ENCODE data around the gene SNED1.

Gene SNED1

GRCh38 chr2:241142593-241142992, 144.2 kb downstream of the SNED1 start:
- H3K36me3 ChIP-seq, result peaks cover 44% of the 10 kb centered on the region
- DNase-seq, result no peak
- TF ChIP-seq, protein P1, sequence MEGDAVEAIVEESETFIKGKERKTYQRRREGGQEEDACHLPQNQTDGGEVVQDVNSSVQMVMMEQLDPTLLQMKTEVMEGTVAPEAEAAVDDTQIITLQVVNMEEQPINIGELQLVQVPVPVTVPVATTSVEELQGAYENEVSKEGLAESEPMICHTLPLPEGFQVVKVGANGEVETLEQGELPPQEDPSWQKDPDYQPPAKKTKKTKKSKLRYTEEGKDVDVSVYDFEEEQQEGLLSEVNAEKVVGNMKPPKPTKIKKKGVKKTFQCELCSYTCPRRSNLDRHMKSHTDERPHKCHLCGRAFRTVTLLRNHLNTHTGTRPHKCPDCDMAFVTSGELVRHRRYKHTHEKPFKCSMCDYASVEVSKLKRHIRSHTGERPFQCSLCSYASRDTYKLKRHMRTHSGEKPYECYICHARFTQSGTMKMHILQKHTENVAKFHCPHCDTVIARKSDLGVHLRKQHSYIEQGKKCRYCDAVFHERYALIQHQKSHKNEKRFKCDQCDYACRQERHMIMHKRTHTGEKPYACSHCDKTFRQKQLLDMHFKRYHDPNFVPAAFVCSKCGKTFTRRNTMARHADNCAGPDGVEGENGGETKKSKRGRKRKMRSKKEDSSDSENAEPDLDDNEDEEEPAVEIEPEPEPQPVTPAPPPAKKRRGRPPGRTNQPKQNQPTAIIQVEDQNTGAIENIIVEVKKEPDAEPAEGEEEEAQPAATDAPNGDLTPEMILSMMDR (IDR thresholded peaks at IDR 0.05; ENCODE audit: low read depth, low read length), result no peak

More at GRCh38 chr2:241142593-241142992, 144.2 kb downstream of the SNED1 start:
- H3K4me3 ChIP-seq (ENCODE audit: low read depth, low read length), result no peak overlapping the region
- H3K9me3 ChIP-seq (ENCODE audit: severe bottlenecking), result no peaks in the 10 kb centered on the region
- H3K27ac ChIP-seq, result no peak overlapping the region
- no peaks in the 10 kb centered on the region for H3K27me3 ChIP-seq (ENCODE audit: insufficient read depth, low read depth, severe bottlenecking)

Data from WERI-Rb-1 (cell line).